HG02610 (cell line): ENCODE measurements around the gene TRAP1.

ENCODE experiments used
- ATAC-seq: cut with Tn5 transposase; IDR thresholded peaks from one replicate; pipeline ENCODE4 v1.9.1; 2021; ENCODE audit warnings: mild to moderate bottlenecking, moderate library complexity; ENCODE audit not compliant: unreplicated experiment

TRAP1 gene

GRCh38 chr16:3717235-3718018 lies at the start of gene TRAP1:
Gene TRAP1 (minus strand): TSS chr16:3717524. CDS start chr16:3717508, 16 bp downstream.
- peak; percentile 85 for ATAC-seq

GRCh38 chr16:3766177-3766576 lies 48.9 kb upstream of the TRAP1 start:
- no peak for ATAC-seq

- no peak for ATAC-seq
Measured at GRCh38 chr16:3764409-3764808, 47.1 kb upstream of the TRAP1 start.

GRCh38 chr16:3762107-3762750 lies 44.9 kb upstream of the TRAP1 start:
- no peak for ATAC-seq

GRCh38 chr16:3761375-3762106 lies 44.2 kb upstream of the TRAP1 start:
- no peak for ATAC-seq

- no peak for ATAC-seq
Measured at GRCh38 chr16:3760518-3760917, 43.2 kb upstream of the TRAP1 start.

GRCh38 chr16:3759736-3760135 lies 42.4 kb upstream of the TRAP1 start:
- ATAC-seq: no peak

GRCh38 chr16:3756113-3756512 lies 38.8 kb upstream of the TRAP1 start:
- ATAC-seq: no peak

- ATAC-seq: no peak
Measured at GRCh38 chr16:3755249-3755648, 37.9 kb upstream of the TRAP1 start.

GRCh38 chr16:3754772-3755171 lies 37.4 kb upstream of the TRAP1 start:
- ATAC-seq: no peak

GRCh38 chr16:3754081-3754703 lies 36.9 kb upstream of the TRAP1 start:
- no peak for ATAC-seq

- ATAC-seq: no peak
Measured at GRCh38 chr16:3752984-3753383, 35.7 kb upstream of the TRAP1 start.

- ATAC-seq: no peak
Measured at GRCh38 chr16:3751878-3752277, 34.6 kb upstream of the TRAP1 start.

- no peak for ATAC-seq
Measured at GRCh38 chr16:3748307-3748706, 31.0 kb upstream of the TRAP1 start.

GRCh38 chr16:3745751-3746355 lies 28.5 kb upstream of the TRAP1 start:
- no peak for ATAC-seq

- no peak for ATAC-seq
Measured at GRCh38 chr16:3744018-3744417, 26.7 kb upstream of the TRAP1 start.

- ATAC-seq: no peak
Measured at GRCh38 chr16:3740934-3741333, 23.6 kb upstream of the TRAP1 start.

- ATAC-seq: no peak
Measured at GRCh38 chr16:3740186-3740585, 22.9 kb upstream of the TRAP1 start.

GRCh38 chr16:3739636-3740035 lies 22.3 kb upstream of the TRAP1 start:
- no peak for ATAC-seq

GRCh38 chr16:3738541-3738940 lies 21.2 kb upstream of the TRAP1 start:
- ATAC-seq: no peak

- no peak for ATAC-seq
Measured at GRCh38 chr16:3738128-3738527, 20.8 kb upstream of the TRAP1 start.
